Choroid plexus epithelial cell (primary cell): Measurements from ENCODE around the gene CRIM1.

Experiments used
- DNase-seq: peaks from one replicate; pipeline ENCODE4 v3.0.0-alpha.2; 2010; ENCODE audit warnings: low read depth
- H3K4me3 ChIP-seq: 2 replicates; pipeline ENCODE4 v1.5.1; 2011; ENCODE audit warnings: low read depth, mild to moderate bottlenecking, control low read depth, low read length, moderate library complexity
- TF ChIP-seq, protein P1 (sequence below): conservative IDR thresholded peaks from 2 replicates; pipeline ENCODE4 v1.5.1; 2011; ENCODE audit warnings: low read depth, mild to moderate bottlenecking, control low read depth, inconsistent platforms, low read length, moderate library complexity

CRIM1 gene

DNA sequence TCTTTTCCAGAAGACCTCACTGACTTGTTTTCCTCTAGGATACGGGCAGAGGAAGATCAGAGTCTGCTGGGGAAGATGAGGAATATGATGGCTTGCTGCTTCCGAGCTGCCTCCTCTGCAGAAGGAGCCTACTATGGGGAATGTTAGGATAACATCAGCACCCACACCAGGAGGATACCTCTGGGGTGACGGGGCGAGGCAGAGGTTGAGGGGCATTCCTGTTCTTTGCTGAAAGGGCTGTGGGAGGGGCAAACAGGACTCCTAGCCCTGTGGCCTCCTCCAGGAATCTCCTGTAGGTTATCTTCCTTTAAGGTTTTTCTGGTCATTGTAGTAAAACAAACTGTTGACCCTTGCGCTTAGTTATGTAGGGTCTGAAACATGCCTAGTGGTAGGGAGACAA, 102.5 kb downstream of the CRIM1 start:
- DNase-seq = no peak
- TF ChIP-seq, protein P1, sequence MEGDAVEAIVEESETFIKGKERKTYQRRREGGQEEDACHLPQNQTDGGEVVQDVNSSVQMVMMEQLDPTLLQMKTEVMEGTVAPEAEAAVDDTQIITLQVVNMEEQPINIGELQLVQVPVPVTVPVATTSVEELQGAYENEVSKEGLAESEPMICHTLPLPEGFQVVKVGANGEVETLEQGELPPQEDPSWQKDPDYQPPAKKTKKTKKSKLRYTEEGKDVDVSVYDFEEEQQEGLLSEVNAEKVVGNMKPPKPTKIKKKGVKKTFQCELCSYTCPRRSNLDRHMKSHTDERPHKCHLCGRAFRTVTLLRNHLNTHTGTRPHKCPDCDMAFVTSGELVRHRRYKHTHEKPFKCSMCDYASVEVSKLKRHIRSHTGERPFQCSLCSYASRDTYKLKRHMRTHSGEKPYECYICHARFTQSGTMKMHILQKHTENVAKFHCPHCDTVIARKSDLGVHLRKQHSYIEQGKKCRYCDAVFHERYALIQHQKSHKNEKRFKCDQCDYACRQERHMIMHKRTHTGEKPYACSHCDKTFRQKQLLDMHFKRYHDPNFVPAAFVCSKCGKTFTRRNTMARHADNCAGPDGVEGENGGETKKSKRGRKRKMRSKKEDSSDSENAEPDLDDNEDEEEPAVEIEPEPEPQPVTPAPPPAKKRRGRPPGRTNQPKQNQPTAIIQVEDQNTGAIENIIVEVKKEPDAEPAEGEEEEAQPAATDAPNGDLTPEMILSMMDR = no peak
- no peak overlapping the region for H3K4me3 ChIP-seq

DNA sequence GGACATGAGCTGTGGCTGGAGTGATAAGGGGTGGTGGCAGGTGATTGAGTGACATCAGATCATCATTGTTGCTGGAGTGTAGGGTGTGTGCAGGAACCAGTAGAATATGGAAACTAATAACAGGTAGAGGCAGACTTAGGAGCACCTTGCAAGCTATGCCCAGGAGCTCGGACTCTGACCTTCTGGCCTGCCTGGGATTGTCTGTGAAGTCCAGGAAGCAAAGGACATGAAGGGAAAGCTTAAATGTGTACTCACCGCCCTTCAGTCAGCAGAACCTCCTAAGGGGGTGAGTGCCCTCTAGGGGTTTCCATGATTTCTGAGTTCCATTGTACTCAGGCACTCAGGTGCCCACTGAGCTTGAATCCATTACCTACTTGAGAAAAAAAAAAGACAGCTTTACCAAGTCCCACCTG, 104.2 kb downstream of the CRIM1 start:
- no peak overlapping the region for H3K4me3 ChIP-seq
- TF ChIP-seq, protein P1 = peak; percentile 66
- peak; percentile 78 for DNase-seq

DNA sequence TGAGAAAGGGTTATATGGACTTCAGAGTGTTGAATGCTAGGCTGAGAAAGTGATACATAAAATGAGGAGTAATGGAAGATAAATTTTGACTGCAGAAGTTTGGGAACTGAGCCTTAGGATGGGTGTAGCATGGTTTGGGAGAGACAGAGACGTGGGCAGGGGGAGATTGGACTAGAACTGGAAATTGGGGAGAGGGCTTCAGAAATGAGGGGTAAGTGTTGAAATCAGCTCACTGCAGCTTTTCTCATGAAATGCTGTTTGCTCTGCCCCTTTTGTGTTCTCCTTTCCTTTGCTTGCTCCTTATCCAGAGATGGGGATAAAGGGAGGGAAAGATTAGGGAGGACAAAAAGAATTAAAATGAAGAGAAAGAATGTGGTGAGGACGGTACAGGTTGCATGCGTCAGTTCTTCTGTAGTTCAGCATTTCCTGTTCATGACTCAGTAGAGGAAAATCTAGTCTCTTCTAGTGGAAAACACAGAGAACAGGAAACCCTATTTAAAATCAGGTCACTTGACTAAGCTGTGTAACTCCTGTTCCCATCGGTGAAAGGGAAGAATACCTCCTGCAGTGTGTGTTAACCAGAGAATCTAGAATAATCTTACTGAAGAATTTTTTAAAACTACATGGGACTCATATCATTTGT, 105.6 kb downstream of the CRIM1 start:
- TF ChIP-seq, protein P1 = no peak
- DNase-seq = peak; percentile 98
- H3K4me3 ChIP-seq = no peak overlapping the region

DNA sequence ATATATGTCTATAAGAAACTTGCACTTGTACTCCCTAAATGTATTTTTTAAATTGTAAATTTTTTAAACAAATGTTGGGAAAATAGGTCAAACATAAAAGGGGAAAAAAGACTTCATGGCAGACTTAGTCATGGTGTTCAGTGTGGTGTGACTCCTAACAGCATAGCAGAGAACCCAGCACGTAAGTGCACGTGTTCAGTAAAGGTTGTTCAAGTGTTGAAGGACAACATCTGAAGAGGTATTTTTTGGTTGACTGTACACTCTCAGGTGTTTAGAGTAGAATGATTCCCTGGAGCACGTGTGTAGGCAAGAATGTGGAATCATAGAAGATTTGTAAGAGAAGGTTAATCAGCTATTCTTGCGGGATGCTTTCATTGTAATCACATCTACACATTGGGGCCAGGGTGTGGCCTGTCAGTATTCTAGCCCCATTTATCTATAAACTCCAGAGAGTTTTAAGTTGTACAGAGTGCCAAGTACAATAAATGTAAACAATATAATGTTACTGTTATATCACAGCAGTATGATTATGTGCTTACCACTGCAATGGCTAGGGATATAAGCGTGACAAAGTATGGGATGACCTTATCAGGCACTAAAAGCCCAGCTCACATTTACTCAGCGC, 106.8 kb downstream of the CRIM1 start:
- no peak overlapping the region for H3K4me3 ChIP-seq
- TF ChIP-seq, protein P1 = no peak
- peak; percentile 26 for DNase-seq

DNA sequence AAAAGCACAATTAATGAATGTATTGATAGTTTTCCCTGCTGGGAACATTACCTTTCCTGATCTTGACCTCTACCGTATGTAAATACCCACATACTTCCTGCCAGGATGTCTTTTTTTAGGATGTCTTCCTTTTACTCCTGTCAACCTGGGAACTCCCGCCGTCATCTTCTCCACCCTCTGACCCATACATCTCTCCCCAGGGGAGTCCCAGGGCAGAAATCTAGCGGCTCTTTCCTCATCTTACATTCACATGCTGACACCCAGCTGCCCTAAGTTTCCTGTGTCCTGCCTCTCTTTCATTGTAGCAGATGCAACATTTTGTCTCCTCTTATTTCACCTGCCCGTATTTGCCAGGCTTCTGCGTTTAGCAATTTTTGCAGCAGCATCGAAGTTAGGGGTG, 107.8 kb downstream of the CRIM1 start:
- peak; percentile 73 for DNase-seq
- no peak overlapping the region for H3K4me3 ChIP-seq
- TF ChIP-seq, protein P1 = no peak

DNA sequence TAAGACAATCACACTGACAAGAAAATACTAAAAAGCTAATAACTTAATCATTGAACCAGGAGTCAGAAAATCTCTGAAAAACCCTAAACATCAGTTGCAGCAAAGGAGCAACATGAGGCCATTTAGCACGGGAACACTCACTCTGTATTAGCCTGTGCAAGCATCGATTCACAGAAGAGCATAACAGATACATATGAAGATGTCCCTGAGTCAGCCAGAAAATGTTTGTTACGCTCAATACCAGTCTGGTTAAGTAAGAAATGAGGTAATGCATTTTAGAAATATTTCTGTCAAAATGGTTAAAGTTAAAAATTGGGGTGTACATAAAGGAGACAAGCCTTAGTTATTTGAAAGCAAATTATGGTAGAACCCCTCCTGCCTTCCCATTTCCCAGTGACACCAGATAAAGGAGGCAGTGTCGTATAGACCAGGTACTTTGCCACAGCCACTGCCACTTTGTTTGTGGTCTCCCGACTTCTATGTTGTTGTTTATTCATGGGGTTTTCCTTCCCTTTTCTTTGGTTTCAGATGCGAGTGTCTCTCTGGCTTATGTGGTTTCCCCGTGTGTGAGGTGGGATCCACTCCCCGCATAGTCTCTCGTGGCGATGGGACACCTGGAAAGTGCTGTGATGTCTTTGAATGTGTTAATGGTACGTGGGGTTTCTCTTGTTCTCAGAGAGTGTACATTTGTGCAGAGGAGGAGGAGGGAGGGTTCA, 108.6 kb downstream of the CRIM1 start:
- TF ChIP-seq, protein P1 = no peak
- peak; percentile 68 for DNase-seq
- H3K4me3 ChIP-seq = no peak overlapping the region
